ENCODE results near the gene MAN1A1.

The MAN1A1 gene

DNA sequence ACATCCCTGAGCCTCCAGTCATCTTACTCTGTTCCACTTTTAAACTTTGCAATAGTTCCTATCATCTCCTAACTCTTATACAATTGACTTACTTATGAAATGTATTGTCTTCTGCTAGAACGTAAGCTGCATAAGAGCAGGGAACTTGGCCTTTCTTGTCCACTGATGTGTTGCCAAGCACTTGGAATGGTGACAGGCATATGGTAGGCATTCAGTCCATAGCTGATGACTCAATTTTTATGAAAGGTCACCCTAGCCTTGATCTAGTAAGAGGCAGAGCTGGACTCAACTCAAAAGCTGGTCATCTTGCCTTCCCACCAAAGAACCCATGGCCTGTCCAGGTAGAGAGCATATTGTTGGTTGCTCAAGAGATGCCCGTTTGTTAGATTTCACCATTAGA is 188.7 kb downstream of the MAN1A1 start:
- Histone ChIP-seq H3K4me3 (ENCODE audit: low read length) (no peak overlapping the region), H3K4me2 (ENCODE audit: low read length) (no peak overlapping the region), H3K36me3 (ENCODE audit: control insufficient read depth, low read length) (no peaks in the 10 kb centered on the region), H4K20me1 (ENCODE audit: control insufficient read depth, insufficient read depth, low read depth, low read length) (no peaks in the 10 kb centered on the region), H3K27ac (ENCODE audit: low read depth, low read length) (no peak overlapping the region), H3F3A (ENCODE audit: control insufficient read depth, insufficient read depth) (no peaks in the 10 kb centered on the region), H3K9me3 (ENCODE audit: control insufficient read depth, insufficient read depth, low read length) (no peaks in the 10 kb centered on the region), H3K4me1 (ENCODE audit: control insufficient read depth, low read length) (no peaks in the 10 kb centered on the region), H3K9me2 (replicated peaks; ENCODE audit: control insufficient read depth, low read length) (no peaks in the 10 kb centered on the region), H3K27me3 (ENCODE audit: control insufficient read depth, low read length) (no peaks in the 10 kb centered on the region), H3K79me2 (ENCODE audit: control insufficient read depth, low read length) (no peaks in the 10 kb centered on the region)
- TF ChIP-seq, protein P1, sequence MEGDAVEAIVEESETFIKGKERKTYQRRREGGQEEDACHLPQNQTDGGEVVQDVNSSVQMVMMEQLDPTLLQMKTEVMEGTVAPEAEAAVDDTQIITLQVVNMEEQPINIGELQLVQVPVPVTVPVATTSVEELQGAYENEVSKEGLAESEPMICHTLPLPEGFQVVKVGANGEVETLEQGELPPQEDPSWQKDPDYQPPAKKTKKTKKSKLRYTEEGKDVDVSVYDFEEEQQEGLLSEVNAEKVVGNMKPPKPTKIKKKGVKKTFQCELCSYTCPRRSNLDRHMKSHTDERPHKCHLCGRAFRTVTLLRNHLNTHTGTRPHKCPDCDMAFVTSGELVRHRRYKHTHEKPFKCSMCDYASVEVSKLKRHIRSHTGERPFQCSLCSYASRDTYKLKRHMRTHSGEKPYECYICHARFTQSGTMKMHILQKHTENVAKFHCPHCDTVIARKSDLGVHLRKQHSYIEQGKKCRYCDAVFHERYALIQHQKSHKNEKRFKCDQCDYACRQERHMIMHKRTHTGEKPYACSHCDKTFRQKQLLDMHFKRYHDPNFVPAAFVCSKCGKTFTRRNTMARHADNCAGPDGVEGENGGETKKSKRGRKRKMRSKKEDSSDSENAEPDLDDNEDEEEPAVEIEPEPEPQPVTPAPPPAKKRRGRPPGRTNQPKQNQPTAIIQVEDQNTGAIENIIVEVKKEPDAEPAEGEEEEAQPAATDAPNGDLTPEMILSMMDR (IDR thresholded peaks at IDR 0.05; ENCODE audit: low read depth, low read length, poor library complexity, severe bottlenecking), result no peak
- no peak for TF ChIP-seq EZH2phosphoT487 (IDR thresholded peaks at IDR 0.05; ENCODE audit: borderline replicate concordance, low read length)

- H3K27me3 ChIP-seq (ENCODE audit: control insufficient read depth, low read length), result no peaks in the 10 kb centered on the region
- H3K4me1 ChIP-seq (ENCODE audit: control insufficient read depth, low read length), result no peaks in the 10 kb centered on the region
- no peak overlapping the region for H3K4me3 ChIP-seq (ENCODE audit: low read length)
- H4K20me1 ChIP-seq (ENCODE audit: control insufficient read depth, insufficient read depth, low read depth, low read length), result no peaks in the 10 kb centered on the region
- H3K27ac ChIP-seq (ENCODE audit: low read depth, low read length), result no peak overlapping the region
- no peaks in the 10 kb centered on the region for H3K79me2 ChIP-seq (ENCODE audit: control insufficient read depth, low read length)
- H3K4me2 ChIP-seq (ENCODE audit: low read length), result no peak overlapping the region
- no peak for TF ChIP-seq EZH2phosphoT487 (IDR thresholded peaks at IDR 0.05; ENCODE audit: borderline replicate concordance, low read length)
- TF ChIP-seq, protein P1 (IDR thresholded peaks at IDR 0.05; ENCODE audit: low read depth, low read length, poor library complexity, severe bottlenecking), result no peak
- H3K36me3 ChIP-seq (ENCODE audit: control insufficient read depth, low read length), result no peaks in the 10 kb centered on the region
- H3K9me2 ChIP-seq (replicated peaks; ENCODE audit: control insufficient read depth, low read length), result no peaks in the 10 kb centered on the region
- no peaks in the 10 kb centered on the region for H3F3A ChIP-seq (ENCODE audit: control insufficient read depth, insufficient read depth)
- no peaks in the 10 kb centered on the region for H3K9me3 ChIP-seq (ENCODE audit: control insufficient read depth, insufficient read depth, low read length)
These were observed 191.3 kb downstream of the MAN1A1 start for GRCh38 chr6:119158057-119158848.

GRCh38 chr6:119157506-119157815 is 192.1 kb downstream of the MAN1A1 start:
- TF ChIP-seq, protein P1 (IDR thresholded peaks at IDR 0.05; ENCODE audit: low read depth, low read length, poor library complexity, severe bottlenecking), result no peak
- no peak for TF ChIP-seq EZH2phosphoT487 (IDR thresholded peaks at IDR 0.05; ENCODE audit: borderline replicate concordance, low read length)
- no peaks in the 10 kb centered on the region for H3K36me3 ChIP-seq (ENCODE audit: control insufficient read depth, low read length)
- H3K9me3 ChIP-seq (ENCODE audit: control insufficient read depth, insufficient read depth, low read length), result no peaks in the 10 kb centered on the region
- H3K9me2 ChIP-seq (replicated peaks; ENCODE audit: control insufficient read depth, low read length), result no peaks in the 10 kb centered on the region
- no peak overlapping the region for H3K4me2 ChIP-seq (ENCODE audit: low read length)
- no peaks in the 10 kb centered on the region for H3K27me3 ChIP-seq (ENCODE audit: control insufficient read depth, low read length)
- H3K79me2 ChIP-seq (ENCODE audit: control insufficient read depth, low read length), result no peaks in the 10 kb centered on the region
- no peak overlapping the region for H3K4me3 ChIP-seq (ENCODE audit: low read length)
- no peaks in the 10 kb centered on the region for H3F3A ChIP-seq (ENCODE audit: control insufficient read depth, insufficient read depth)
- no peak overlapping the region for H3K27ac ChIP-seq (ENCODE audit: low read depth, low read length)
- no peaks in the 10 kb centered on the region for H3K4me1 ChIP-seq (ENCODE audit: control insufficient read depth, low read length)
- no peaks in the 10 kb centered on the region for H4K20me1 ChIP-seq (ENCODE audit: control insufficient read depth, insufficient read depth, low read depth, low read length)
